Activated T-cell treated with anti-CD3 and anti-CD28 coated beads, Interleukin-2, amount 50 U/mL, for 24 hours (primary cell): ENCODE data around the gene CEP41.
"Not testable (repeated sequence)": the region's sequence is repeated elsewhere in the genome, so short reads cannot be mapped to it uniquely, and the experiment has no call there.

Experiments
- DNase-seq: peaks from one replicate; pipeline ENCODE4 v3.0.0-alpha.2; 2020
- H3K27ac Mint-ChIP-seq: 2 replicates; pipeline ENCODE4 v1.8.0; 2020; ENCODE audit warnings: mild to moderate bottlenecking, mixed read lengths
- H3K27me3 Mint-ChIP-seq: 2 replicates; pipeline ENCODE4 v1.8.0; 2020; ENCODE audit warnings: mixed read lengths
- H3K36me3 Mint-ChIP-seq: 2 replicates; pipeline ENCODE4 v1.8.0; 2020; ENCODE audit warnings: low read depth, mixed read lengths
- H3K4me1 Mint-ChIP-seq: 2 replicates; pipeline ENCODE4 v1.8.0; 2020; ENCODE audit warnings: low read depth, mixed read lengths
- H3K4me3 Mint-ChIP-seq: 2 replicates; pipeline ENCODE4 v1.8.0; 2020; ENCODE audit warnings: mild to moderate bottlenecking, moderate library complexity, mixed read lengths
- H3K9me3 Mint-ChIP-seq: 2 replicates; pipeline ENCODE4 v1.8.0; 2020; ENCODE audit warnings: mixed read lengths

Gene CEP41

GRCh38 chr7:130475776-130476175 lies 35.0 kb upstream of the CEP41 start:
- DNase-seq, result no peak
- Mint-ChIP-seq H3K4me3 (no peak overlapping the region), H3K36me3 (no peaks in the 10 kb centered on the region), H3K9me3 (peaks cover 2% of the 10 kb centered on the region), H3K27ac (no peak overlapping the region), H3K4me1 (peaks cover 13% of the 10 kb centered on the region), H3K27me3 (peaks cover 3% of the 10 kb centered on the region)

- Mint-ChIP-seq H3K27ac (no peak overlapping the region), H3K4me3 (no peak overlapping the region), H3K36me3 (no peaks in the 10 kb centered on the region), H3K4me1 (peaks cover 13% of the 10 kb centered on the region), H3K27me3 (peaks cover 3% of the 10 kb centered on the region), H3K9me3 (peaks cover 2% of the 10 kb centered on the region)
- no peak for DNase-seq
Measured at GRCh38 chr7:130473876-130474275, 33.1 kb upstream of the CEP41 start.

- no peak for DNase-seq
- no peak overlapping the region for H3K4me3 Mint-ChIP-seq
- no peaks in the 10 kb centered on the region for H3K9me3 Mint-ChIP-seq
- peaks cover 3% of the 10 kb centered on the region for H3K27me3 Mint-ChIP-seq
- H3K4me1 Mint-ChIP-seq, result peaks cover 13% of the 10 kb centered on the region
- no peak overlapping the region for H3K27ac Mint-ChIP-seq
- H3K36me3 Mint-ChIP-seq, result no peaks in the 10 kb centered on the region
Measured at GRCh38 chr7:130473289-130473688, 32.5 kb upstream of the CEP41 start.

GRCh38 chr7:130471974-130472373 lies 31.2 kb upstream of the CEP41 start:
- DNase-seq, result no peak
- Mint-ChIP-seq H3K27ac (no peak overlapping the region), H3K4me1 (peaks cover 13% of the 10 kb centered on the region), H3K27me3 (peaks cover 3% of the 10 kb centered on the region), H3K36me3 (no peaks in the 10 kb centered on the region), H3K9me3 (no peaks in the 10 kb centered on the region), H3K4me3 (no peak overlapping the region)

GRCh38 chr7:130468612-130469011 lies 27.8 kb upstream of the CEP41 start:
- Mint-ChIP-seq H3K27ac (no peak overlapping the region), H3K27me3 (peaks cover 3% of the 10 kb centered on the region), H3K4me1 (peaks cover 6% of the 10 kb centered on the region)

GRCh38 chr7:130463553-130464434 lies 23.0 kb upstream of the CEP41 start:
- Mint-ChIP-seq H3K9me3 (peaks cover 9% of the 10 kb centered on the region), H3K36me3 (peaks cover 8% of the 10 kb centered on the region), H3K4me3 (no peak overlapping the region), H3K4me1 (peaks cover 7% of the 10 kb centered on the region), H3K27me3 (no peaks in the 10 kb centered on the region), H3K27ac (no peak overlapping the region)
- no peak for DNase-seq

More at GRCh38 chr7:130468612-130469011, 27.8 kb upstream of the CEP41 start:
- no peaks in the 10 kb centered on the region for H3K9me3 Mint-ChIP-seq
- no peak for DNase-seq
- no peaks in the 10 kb centered on the region for H3K36me3 Mint-ChIP-seq
- no peak overlapping the region for H3K4me3 Mint-ChIP-seq

GRCh38 chr7:130461272-130461671 lies 20.5 kb upstream of the CEP41 start:
- Mint-ChIP-seq H3K36me3 (peaks cover 8% of the 10 kb centered on the region), H3K27ac (no peak overlapping the region), H3K9me3 (peaks cover 11% of the 10 kb centered on the region), H3K4me3 (no peak overlapping the region), H3K4me1 (peaks cover 15% of the 10 kb centered on the region), H3K27me3 (no peaks in the 10 kb centered on the region)
- no peak for DNase-seq

GRCh38 chr7:130458257-130458656 lies 17.4 kb upstream of the CEP41 start:
- no peak for DNase-seq
- Mint-ChIP-seq H3K36me3 (peaks cover 8% of the 10 kb centered on the region), H3K9me3 (peaks cover 11% of the 10 kb centered on the region), H3K27ac (peak overlapping the region; percentile 12), H3K4me1 (peaks cover 24% of the 10 kb centered on the region), H3K27me3 (no peaks in the 10 kb centered on the region), H3K4me3 (no peak overlapping the region)

- peaks cover 11% of the 10 kb centered on the region for H3K9me3 Mint-ChIP-seq
- DNase-seq, result no peak
- H3K27ac Mint-ChIP-seq, result no peak overlapping the region
- no peak overlapping the region for H3K4me3 Mint-ChIP-seq
- no peaks in the 10 kb centered on the region for H3K27me3 Mint-ChIP-seq
- H3K4me1 Mint-ChIP-seq, result peaks cover 24% of the 10 kb centered on the region
- peaks cover 8% of the 10 kb centered on the region for H3K36me3 Mint-ChIP-seq
Measured at GRCh38 chr7:130454959-130455358, 14.1 kb upstream of the CEP41 start.

GRCh38 chr7:130452951-130453350 lies 12.1 kb upstream of the CEP41 start:
- no peak for DNase-seq
- Mint-ChIP-seq H3K4me3 (no peak overlapping the region), H3K27ac (no peak overlapping the region), H3K9me3 (peaks cover 2% of the 10 kb centered on the region), H3K27me3 (no peaks in the 10 kb centered on the region), H3K4me1 (peaks cover 15% of the 10 kb centered on the region), H3K36me3 (no peaks in the 10 kb centered on the region)

GRCh38 chr7:130451344-130451743 lies 10.5 kb upstream of the CEP41 start:
- not testable (repeated sequence) for DNase-seq, H3K36me3 Mint-ChIP-seq

GRCh38 chr7:130446259-130446658 lies 5.4 kb upstream of the CEP41 start:
- H3K4me3 Mint-ChIP-seq, result no peak overlapping the region
- peak overlapping the region; percentile 1 for H3K27ac Mint-ChIP-seq
- DNase-seq, result no peak
- H3K36me3 Mint-ChIP-seq, result no peaks in the 10 kb centered on the region
- peaks cover 31% of the 10 kb centered on the region for H3K4me1 Mint-ChIP-seq
- peaks cover 2% of the 10 kb centered on the region for H3K9me3 Mint-ChIP-seq
- H3K27me3 Mint-ChIP-seq, result no peaks in the 10 kb centered on the region

More at GRCh38 chr7:130451344-130451743, 10.5 kb upstream of the CEP41 start:
- not testable (repeated sequence) for H3K27ac Mint-ChIP-seq, H3K27me3 Mint-ChIP-seq, H3K9me3 Mint-ChIP-seq, H3K4me3 Mint-ChIP-seq
- H3K4me1 Mint-ChIP-seq, result peaks cover 21% of the 10 kb centered on the region

GRCh38 chr7:130444751-130445407 lies 4.1 kb upstream of the CEP41 start:
- no peaks in the 10 kb centered on the region for H3K27me3 Mint-ChIP-seq
- no peak for DNase-seq
- no peak overlapping the region for H3K4me3 Mint-ChIP-seq
- H3K27ac Mint-ChIP-seq, result no peak overlapping the region
- peaks cover 40% of the 10 kb centered on the region for H3K4me1 Mint-ChIP-seq
- H3K36me3 Mint-ChIP-seq, result peaks cover 6% of the 10 kb centered on the region
- H3K9me3 Mint-ChIP-seq, result peaks cover 4% of the 10 kb centered on the region

GRCh38 chr7:130444234-130444633 lies 3.4 kb upstream of the CEP41 start:
- peaks cover 46% of the 10 kb centered on the region for H3K4me1 Mint-ChIP-seq
- no peak overlapping the region for H3K27ac Mint-ChIP-seq
- no peaks in the 10 kb centered on the region for H3K27me3 Mint-ChIP-seq

GRCh38 chr7:130442601-130443000 lies 1.8 kb upstream of the CEP41 start:
- peaks cover 2% of the 10 kb centered on the region for H3K9me3 Mint-ChIP-seq
- peaks cover 13% of the 10 kb centered on the region for H3K36me3 Mint-ChIP-seq
- H3K27ac Mint-ChIP-seq, result no peak overlapping the region
- no peak overlapping the region for H3K4me3 Mint-ChIP-seq
- no peaks in the 10 kb centered on the region for H3K27me3 Mint-ChIP-seq
- peaks cover 55% of the 10 kb centered on the region for H3K4me1 Mint-ChIP-seq
- DNase-seq, result no peak

More at GRCh38 chr7:130444234-130444633, 3.4 kb upstream of the CEP41 start:
- H3K4me3 Mint-ChIP-seq, result no peak overlapping the region
- no peak for DNase-seq
- peaks cover 4% of the 10 kb centered on the region for H3K9me3 Mint-ChIP-seq
- peaks cover 12% of the 10 kb centered on the region for H3K36me3 Mint-ChIP-seq
